ENCODE measurements around the gene GLT1D1. TPM values are rescaled to one million over a fixed set of nuclear protein-coding genes. Genes with fewer than 3 reads are reported as not detected.

The GLT1D1 gene
- 0.11 TPM in 1 of 2 replicates, not detected in the other for total RNA-seq

GRCh38 chr12:128852885-128853599, at the start of gene GLT1D1:
Gene GLT1D1, plus strand, starts transcription at chr12:128853478. Its CDS starts 104 bp downstream, at chr12:128853582.

GRCh38 chr12:128823916-128824839, 29.1 kb upstream of the GLT1D1 start, which contains the start of gene SLC15A4:
Gene SLC15A4, minus strand, starts transcription at chr12:128823958. Its CDS starts 15 bp downstream, at chr12:128823943.

Other genes with a start within 250 kb of the GLT1D1 start
- gene SLC15A4, start 29.5 kb upstream of the GLT1D1 start, total RNA-seq = 29.4 and 39.3 TPM in 2 replicates